PC-9 (cell line): Measurements from ENCODE around the gene TLE5. TPM values are rescaled to one million over a fixed set of nuclear protein-coding genes. Genes with fewer than 3 reads are reported as not detected.

Experiments
- BruUV-seq: library from RNA; stranded (reverse); fragments of 400-500 nt; replicated peaks from 2 replicates; lab custom pipeline; 2021; lab: Mats Ljungman, UMichigan
- CTCF ChIA-PET: fragments of 300-600 bp; sonication (Branson Sonifier 250); formaldehyde crosslinking; loops from one replicate; lab custom pipeline; 2022; ENCODE audit warnings: antibody characterized with exemption; lab: Charles Lee
- POLR2A ChIA-PET: fragments of 300-600 bp; sonication (Branson Sonifier 250); formaldehyde crosslinking; loops from one replicate; lab custom pipeline; 2022; ENCODE audit warnings: antibody characterized with exemption; ENCODE audit not compliant: unreplicated experiment; lab: Charles Lee
- DNase-seq, 2 experiments: peaks; one replicate each; pipeline versions ENCODE4 v3.0.0 to v3.0.0-alpha.2; 2015 to 2022; ENCODE audit warnings: mixed read lengths in 1 of 2
- H2AFZ ChIP-seq: fragments of 200-600 bp; sonication (generic); 2 replicates; pipeline ENCODE4 v1.8.1; 2017; ENCODE audit warnings: antibody characterized with exemption
- H3F3A ChIP-seq: fragments of 200-600 bp; sonication (generic); 2 replicates; pipeline ENCODE4 v1.8.1; 2017; ENCODE audit warnings: antibody characterized with exemption, mild to moderate bottlenecking, low read depth; ENCODE audit not compliant: insufficient read depth
- H3K27ac ChIP-seq: fragments of 200-600 bp; sonication (generic); 2 replicates; pipeline ENCODE4 v1.6.1; 2016; ENCODE audit warnings: mixed run types
- H3K27me3 ChIP-seq: fragments of 200-600 bp; sonication (generic); 2 replicates; pipeline ENCODE4 v1.6.1; 2016; ENCODE audit warnings: low read depth, mixed run types; ENCODE audit not compliant: insufficient read depth
- H3K36me3 ChIP-seq: fragments of 200-600 bp; sonication (generic); 2 replicates; pipeline ENCODE4 v1.6.1; 2016; ENCODE audit warnings: low read depth, mixed run types
- H3K4me1 ChIP-seq: fragments of 200-600 bp; sonication (generic); replicated peaks from 2 replicates; pipeline ENCODE4 v1.6.1; 2016; ENCODE audit warnings: mixed run types; ENCODE audit not compliant: insufficient read depth
- H3K4me2 ChIP-seq: fragments of 200-600 bp; sonication (generic); 2 replicates; pipeline ENCODE4 v1.6.1; 2017; ENCODE audit warnings: mixed run types
- H3K4me3 ChIP-seq: fragments of 200-600 bp; sonication (generic); 2 replicates; pipeline ENCODE4 v1.6.1; 2016; ENCODE audit warnings: mixed run types
- H3K79me2 ChIP-seq: fragments of 200-600 bp; sonication (generic); 2 replicates; pipeline ENCODE4 v1.6.1; 2017; ENCODE audit warnings: low read depth, mixed run types
- H3K9me2 ChIP-seq: fragments of 200-600 bp; sonication (generic); 2 replicates; pipeline ENCODE4 v1.8.1; 2017; ENCODE audit warnings: mild to moderate bottlenecking; ENCODE audit not compliant: insufficient read depth
- H3K9me3 ChIP-seq: fragments of 200-600 bp; sonication (generic); 2 replicates; pipeline ENCODE4 v1.8.1; 2016; ENCODE audit warnings: low read depth; ENCODE audit not compliant: insufficient read depth
- H4K20me1 ChIP-seq: fragments of 200-600 bp; sonication (generic); 2 replicates; pipeline ENCODE4 v1.8.1; 2017; ENCODE audit not compliant: insufficient read depth
- EZH2 ChIP-seq: fragments of 200-600 bp; sonication (generic); IDR thresholded peaks from 2 replicates; pipeline ENCODE4 v1.8.0; 2017; ENCODE audit warnings: antibody characterized with exemption, low read depth
- intact Hi-C: fragments of 100-400 bp; cut with micrococcal nuclease; formaldehyde crosslinking; loops from one replicate; pipeline ENCODE4 v1.10.0; 2022; ENCODE audit not compliant: unreplicated experiment
- total RNA-seq: library from RNA; stranded (reverse); gene quantifications from 2 replicates; pipeline ENCODE4 v1.2.3, GENCODE V29; 2021
- TF ChIP-seq, protein P1 (sequence below): fragments of 200-600 bp; sonication (generic); conservative IDR thresholded peaks from 2 replicates; pipeline ENCODE4 v1.6.1; 2017; ENCODE audit warnings: mixed run types, antibody characterized with exemption, mild to moderate bottlenecking, moderate library complexity

TLE5 gene
- total RNA-seq, 1 experiment from 2014 or later = 217 TPM

DNA sequence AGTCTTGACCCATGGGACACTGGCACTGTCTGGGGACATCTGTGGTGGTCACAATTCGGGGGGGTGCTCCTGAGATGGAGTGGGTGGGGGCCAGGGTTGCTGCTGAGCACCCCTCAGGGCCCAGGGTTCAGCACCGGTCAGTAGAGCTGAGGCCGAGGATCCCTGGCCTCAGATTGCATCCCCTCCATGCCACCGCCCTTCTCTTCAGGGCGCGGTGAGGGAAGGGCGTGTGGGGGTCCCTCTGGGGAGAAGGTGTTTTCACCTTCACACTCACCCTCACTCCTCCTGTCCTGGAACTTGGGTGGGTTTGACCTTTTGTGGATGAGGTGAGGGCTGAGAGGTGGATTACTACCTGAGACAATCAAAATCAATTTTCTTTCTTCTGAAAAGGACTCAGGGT is 45.4 kb upstream of the TLE5 start:
- Histone ChIP-seq H3K36me3 (no peaks in the 10 kb centered on the region), H3K27ac (no peak overlapping the region), H3K79me2 (peaks cover 10% of the 10 kb centered on the region; the same call in 1 of the 2 replicates), H3K9me2 (no peaks in the 10 kb centered on the region), H3K27me3 (no peaks in the 10 kb centered on the region), H3K4me1 (no peaks in the 10 kb centered on the region), H3F3A (no peaks in the 10 kb centered on the region), H2AFZ (no peak overlapping the region), H3K4me3 (no peak overlapping the region), H3K9me3 (no peaks in the 10 kb centered on the region), H4K20me1 (peaks cover 13% of the 10 kb centered on the region), H3K4me2 (no peak overlapping the region)
- no peak for DNase-seq
- TF ChIP-seq EZH2 = no peak
- TF ChIP-seq, protein P1, sequence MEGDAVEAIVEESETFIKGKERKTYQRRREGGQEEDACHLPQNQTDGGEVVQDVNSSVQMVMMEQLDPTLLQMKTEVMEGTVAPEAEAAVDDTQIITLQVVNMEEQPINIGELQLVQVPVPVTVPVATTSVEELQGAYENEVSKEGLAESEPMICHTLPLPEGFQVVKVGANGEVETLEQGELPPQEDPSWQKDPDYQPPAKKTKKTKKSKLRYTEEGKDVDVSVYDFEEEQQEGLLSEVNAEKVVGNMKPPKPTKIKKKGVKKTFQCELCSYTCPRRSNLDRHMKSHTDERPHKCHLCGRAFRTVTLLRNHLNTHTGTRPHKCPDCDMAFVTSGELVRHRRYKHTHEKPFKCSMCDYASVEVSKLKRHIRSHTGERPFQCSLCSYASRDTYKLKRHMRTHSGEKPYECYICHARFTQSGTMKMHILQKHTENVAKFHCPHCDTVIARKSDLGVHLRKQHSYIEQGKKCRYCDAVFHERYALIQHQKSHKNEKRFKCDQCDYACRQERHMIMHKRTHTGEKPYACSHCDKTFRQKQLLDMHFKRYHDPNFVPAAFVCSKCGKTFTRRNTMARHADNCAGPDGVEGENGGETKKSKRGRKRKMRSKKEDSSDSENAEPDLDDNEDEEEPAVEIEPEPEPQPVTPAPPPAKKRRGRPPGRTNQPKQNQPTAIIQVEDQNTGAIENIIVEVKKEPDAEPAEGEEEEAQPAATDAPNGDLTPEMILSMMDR = no peak
- intact Hi-C loops = loop anchor here (10.0 kb wide), 1 partner anchor 153 kb away; no protein-coding TSS in a partner anchor
- no TSS peak for BruUV-seq
- ChIA-PET CTCF (no interaction called here), POLR2A (no interaction called here)

DNA sequence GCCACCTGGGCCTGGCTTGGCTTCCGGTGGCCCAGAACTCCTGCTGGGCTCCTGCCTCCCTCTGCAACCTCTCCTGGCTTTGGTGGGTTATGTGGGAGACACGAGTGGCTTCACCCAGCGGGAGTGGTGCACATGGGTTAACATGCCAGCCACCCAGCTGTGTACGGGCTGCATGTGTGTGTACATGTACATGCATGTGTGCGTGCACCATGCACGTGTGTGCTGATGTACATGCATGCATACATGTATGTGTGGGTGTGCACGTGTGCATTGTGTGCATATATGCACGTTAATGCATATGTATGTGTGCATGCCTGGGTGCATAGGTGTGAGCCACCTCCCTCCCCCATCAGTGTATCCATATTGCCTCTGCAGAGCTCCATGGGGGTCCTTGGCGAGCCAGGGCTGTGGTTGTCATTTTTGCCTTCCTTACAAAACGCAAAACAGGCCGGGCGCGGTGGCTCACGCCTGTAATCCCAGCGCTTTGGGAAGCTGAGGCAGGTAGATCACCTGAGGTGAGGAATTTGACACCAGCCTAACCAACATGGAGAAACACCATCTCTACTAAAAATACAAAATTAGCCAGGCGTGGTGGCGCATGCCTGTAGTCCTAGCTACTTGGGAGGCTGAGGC is 44.3 kb upstream of the TLE5 start:
- H3K27me3 ChIP-seq = no peaks in the 10 kb centered on the region
- intact Hi-C loops = loop anchor here (10.0 kb wide), 1 partner anchor 152 kb away; no protein-coding TSS in a partner anchor
- BruUV-seq = no TSS peak
- H3F3A ChIP-seq = no peaks in the 10 kb centered on the region
- H3K27ac ChIP-seq = no peak overlapping the region
- no peak overlapping the region for H3K4me2 ChIP-seq
- H3K79me2 ChIP-seq = peaks cover 14% of the 10 kb centered on the region; the same call in 1 of the 2 replicates
- no peak for TF ChIP-seq EZH2
- TF ChIP-seq, protein P1 = no peak
- H2AFZ ChIP-seq = no peak overlapping the region
- H3K9me2 ChIP-seq = no peaks in the 10 kb centered on the region
- no peak for DNase-seq
- POLR2A ChIA-PET = interaction anchor here (0.7 kb wide), 1 partner anchor 26 kb away, joined by 4 read pairs; no protein-coding TSS in a partner anchor
- CTCF ChIA-PET = no interaction called here
- no peaks in the 10 kb centered on the region for H3K4me1 ChIP-seq
- no peaks in the 10 kb centered on the region for H3K9me3 ChIP-seq
- no peaks in the 10 kb centered on the region for H3K36me3 ChIP-seq
- H3K4me3 ChIP-seq = no peak overlapping the region
- peaks cover 13% of the 10 kb centered on the region for H4K20me1 ChIP-seq

DNA sequence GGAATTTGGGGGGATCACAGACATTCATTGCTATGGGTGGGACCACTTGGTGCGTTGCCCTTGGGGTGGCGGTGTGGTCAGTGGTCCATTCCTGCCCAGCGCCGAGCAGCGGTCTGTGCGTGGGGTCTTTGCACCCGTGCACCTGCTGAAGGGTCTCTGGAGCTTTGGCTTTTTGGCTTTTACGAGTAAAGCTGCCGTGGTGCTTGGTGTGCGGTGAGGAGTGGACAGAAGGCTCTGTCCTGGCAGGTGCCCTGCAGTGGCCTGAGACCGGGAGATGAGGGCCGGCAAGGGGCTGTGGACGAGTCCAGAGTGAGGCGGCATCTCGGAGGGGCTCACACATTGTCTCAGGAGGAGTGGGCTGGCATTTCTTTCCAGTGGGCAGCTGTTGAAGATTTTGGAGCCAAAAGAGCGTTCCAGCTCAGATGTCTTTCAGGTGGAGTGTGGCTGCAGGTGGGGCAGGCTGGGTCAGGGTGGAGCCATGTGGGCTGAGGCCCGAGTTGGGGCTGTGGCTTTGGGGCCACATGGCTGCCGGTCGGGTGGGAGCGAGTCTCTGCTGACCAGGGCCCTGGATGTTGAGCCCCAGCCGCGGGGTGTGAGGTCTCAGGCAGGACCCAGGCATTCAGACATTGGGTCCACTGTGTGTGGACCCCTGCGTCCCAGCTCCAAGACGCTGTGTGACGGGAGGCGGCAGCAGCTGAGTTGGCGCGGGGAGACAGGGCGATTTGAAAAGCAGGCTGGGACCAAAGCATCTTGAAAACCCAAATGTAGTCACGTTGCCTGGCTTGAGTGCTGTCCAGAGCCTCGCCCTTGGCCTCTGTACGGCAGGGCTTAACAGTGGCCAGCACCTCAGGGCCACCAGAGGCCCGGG is 43.6 kb upstream of the TLE5 start:
- Histone ChIP-seq H3K27me3 (no peaks in the 10 kb centered on the region), H3K27ac (no peak overlapping the region), H3K9me3 (no peaks in the 10 kb centered on the region), H3K9me2 (no peaks in the 10 kb centered on the region), H3K36me3 (no peaks in the 10 kb centered on the region), H3F3A (no peaks in the 10 kb centered on the region), H2AFZ (no peak overlapping the region), H3K4me3 (no peak overlapping the region), H4K20me1 (peaks cover 13% of the 10 kb centered on the region), H3K4me1 (no peaks in the 10 kb centered on the region), H3K4me2 (no peak overlapping the region), H3K79me2 (peaks cover 17% of the 10 kb centered on the region; the same call in 1 of the 2 replicates)
- no TSS peak for BruUV-seq
- CTCF ChIA-PET = no interaction called here
- intact Hi-C loops = loop anchor here (10.0 kb wide), 1 partner anchor 151 kb away; no protein-coding TSS in a partner anchor
- POLR2A ChIA-PET = no interaction called here
- TF ChIP-seq, protein P1 = no peak
- no peak for TF ChIP-seq EZH2
- DNase-seq = no peak
